Activated CD4-positive, alpha-beta T cell treated with anti-CD3 and anti-CD28 coated beads, Interleukin-2, Interleukin-6, amounts not matched to agents 100 ng/mL and 50 ng/mL, durations not matched to agents 16 hours and 8 hours (primary cell): ENCODE results near the gene FGF7.
"Not testable (repeated sequence)": the region's sequence is repeated elsewhere in the genome, so short reads cannot be mapped to it uniquely, and the experiment has no call there.

Source experiments
- DNase-seq: peaks from one replicate; pipeline ENCODE4 v3.0.0-alpha.2; 2020

Gene FGF7

GRCh38 chr15:49423021-49423420 lies at the start of gene FGF7:
Gene FGF7 (plus strand): TSS chr15:49423242. CDS start chr15:49424298, 1,056 bp downstream.
- no peak for DNase-seq

- no peak for DNase-seq
These were observed 43.0 kb upstream of the FGF7 start for GRCh38 chr15:49379996-49380395.

DNA sequence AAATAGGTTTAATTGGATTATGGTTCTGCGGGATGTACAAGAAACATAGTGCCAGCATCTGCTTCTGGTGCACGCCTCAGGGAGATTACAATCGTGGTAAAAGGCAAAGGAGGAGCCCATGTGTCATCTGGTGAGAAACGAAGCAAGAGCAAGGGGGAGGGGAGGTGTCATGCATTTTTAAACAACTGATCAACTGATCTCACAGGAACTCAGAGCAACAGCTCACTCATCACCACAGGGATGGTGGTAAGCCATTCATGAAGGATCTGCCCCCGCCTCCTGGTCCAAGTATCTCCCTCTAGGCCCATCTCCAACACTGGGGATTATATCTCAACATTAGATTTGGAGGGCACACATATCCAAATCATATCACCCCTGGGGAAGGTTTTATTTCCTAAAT lies 42.1 kb upstream of the FGF7 start:
- no peak for DNase-seq

GRCh38 chr15:49382394-49382793 lies 40.6 kb upstream of the FGF7 start:
- no peak for DNase-seq

GRCh38 chr15:49383266-49383665 lies 39.8 kb upstream of the FGF7 start:
- DNase-seq, result no peak

- DNase-seq, result no peak
These were observed 35.6 kb upstream of the FGF7 start for GRCh38 chr15:49387471-49387870.

DNA sequence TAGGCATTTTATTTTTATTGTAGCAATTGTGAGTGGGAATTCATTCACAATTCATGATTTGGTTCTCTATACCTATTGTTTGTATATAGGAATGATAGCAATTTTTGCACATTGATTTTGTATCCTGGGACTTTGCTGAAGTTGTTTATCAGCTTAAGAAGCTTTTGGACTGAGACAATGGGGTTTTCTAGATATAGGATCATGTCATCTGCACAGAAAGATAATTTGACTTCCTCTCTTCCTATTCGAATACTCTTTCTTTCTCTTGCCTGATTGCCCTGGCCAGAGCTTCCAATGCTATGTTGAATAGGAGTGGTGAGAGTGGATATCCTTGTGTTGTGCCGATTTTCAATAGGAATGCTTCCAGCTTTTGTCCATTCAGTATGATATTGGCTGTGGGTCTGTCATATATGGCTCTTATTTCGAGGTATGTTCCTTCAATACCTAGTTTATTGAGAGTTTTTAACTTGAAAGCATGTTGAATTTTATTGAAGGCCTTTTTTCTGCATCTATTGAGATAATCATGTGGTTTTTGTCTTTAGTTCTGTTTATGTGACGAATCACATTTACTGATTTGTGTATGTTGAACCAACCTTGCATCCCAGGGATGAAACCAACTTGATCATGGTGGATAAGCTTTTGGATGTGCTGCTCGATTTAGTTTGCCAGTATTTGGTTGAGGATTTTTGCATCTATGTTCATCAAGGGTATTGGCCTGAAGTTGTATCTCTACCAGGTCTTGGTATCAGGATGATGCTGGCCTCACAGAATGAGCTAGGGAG lies 20.3 kb upstream of the FGF7 start:
- not testable (repeated sequence) for DNase-seq

DNA sequence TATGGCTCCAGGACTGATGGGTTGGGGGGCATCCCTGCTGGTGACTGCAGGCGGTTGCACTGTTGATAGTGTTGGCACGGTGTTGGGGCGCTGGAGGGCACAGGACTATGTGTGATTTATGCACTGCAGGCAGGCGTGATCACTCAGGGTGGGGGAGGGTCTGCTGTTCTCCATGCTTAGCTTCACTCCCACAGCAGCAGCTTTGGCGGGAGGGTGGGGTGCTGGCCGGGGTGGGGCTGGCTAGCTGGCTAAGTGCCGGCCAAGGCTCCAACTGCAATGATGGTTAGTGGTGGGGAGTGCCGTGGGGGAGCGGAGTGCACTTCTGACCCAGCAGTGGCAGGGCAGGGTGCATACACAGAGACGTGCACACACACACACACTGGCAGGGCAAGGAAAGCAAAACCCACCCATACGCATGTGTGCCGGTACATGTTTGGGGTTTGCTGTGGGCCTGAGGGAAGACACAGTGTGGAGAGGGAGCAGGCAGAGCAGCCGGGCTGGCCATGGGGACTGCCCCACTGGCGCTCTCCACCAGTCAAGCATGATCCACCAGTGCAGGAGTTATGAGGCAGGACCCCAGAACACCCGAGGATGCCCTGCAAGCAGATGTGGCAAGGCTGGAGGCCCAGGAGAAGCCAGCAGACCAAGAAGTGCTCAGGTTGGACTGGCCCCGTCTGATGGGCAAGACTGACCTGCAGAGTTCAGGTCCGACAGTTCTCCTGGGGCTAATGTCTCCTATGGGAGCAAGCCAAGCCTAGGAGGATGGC lies 16.5 kb upstream of the FGF7 start:
- DNase-seq, result no peak

DNA sequence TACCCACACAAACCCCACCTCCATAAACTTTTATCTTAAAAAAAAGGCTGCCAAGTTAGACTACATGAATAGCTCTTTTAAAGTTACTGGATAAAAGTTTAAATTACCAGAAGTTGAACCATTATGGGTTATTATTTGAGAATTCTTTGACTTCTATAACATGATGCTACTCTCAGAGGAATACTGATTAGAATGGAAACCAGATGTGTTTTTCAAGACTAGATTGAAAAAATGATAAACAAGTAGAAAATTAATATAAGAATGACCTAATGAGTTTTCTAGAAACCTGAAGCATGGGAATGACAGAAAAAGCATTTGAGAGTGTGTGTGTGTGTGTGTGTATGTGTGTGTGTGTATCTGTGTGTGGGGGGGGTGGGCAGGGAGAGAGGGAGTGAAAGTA lies 12.4 kb upstream of the FGF7 start:
- DNase-seq, result no peak

DNA sequence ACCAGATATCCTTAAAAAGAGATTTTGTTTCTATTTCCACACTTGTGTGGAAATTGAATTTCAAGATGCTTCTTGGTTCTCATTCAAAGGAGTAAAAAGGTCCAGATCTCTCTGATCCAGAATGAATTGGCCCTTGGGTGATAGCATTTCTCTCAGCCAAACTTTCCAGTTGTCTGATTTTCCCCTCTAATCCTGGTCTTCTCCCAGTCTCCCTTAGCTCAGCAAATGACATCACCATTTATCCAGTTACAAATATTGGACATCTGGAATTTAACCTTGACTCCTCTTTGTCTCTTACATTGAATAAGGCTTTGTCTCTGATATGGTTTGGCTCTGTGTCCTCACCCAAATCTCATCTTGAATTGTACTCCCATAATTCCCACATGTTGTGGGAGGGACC lies 10.2 kb upstream of the FGF7 start:
- no peak for DNase-seq

DNA sequence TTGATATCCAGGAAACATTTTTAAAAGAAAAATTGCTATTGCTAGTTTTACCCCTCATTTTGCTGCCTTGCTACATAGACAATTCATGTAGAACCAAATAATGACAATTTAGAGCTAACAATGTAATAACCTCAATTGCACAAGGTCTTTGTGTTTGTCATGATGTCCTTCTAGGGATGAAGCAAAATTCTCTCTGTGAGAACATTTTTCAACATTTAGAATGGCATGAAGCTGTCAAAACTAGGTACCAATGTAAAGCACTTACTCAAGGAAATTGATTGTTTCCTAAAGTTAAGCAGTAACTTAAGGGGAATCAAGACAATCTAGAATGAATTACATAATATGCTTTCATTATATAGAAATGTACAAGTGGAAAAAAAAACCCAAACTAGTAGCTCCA lies 7.9 kb upstream of the FGF7 start:
- DNase-seq, result no peak

- no peak for DNase-seq
These were observed 7.4 kb upstream of the FGF7 start for GRCh38 chr15:49415638-49416037.

DNA sequence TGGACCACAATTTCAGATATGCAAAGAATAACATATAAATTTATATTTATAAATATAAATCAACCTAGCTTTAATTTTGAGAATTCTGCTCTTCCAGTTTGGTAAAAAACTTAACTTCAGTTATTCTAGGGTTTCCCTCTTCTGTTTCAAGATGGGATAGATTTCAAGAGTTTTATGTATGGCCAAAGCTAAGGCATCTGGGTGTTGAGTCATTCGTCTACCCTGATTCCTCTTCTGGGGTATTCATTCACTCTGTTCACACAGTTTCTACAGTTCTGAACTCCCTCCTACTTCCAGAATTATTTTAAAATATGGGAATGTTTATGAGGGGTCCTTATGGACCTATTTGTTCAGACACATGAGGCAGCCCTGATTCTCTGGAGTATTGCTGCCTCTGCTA lies 4.2 kb upstream of the FGF7 start:
- DNase-seq, result no peak

GRCh38 chr15:49421991-49422390 lies 1.1 kb upstream of the FGF7 start:
- peak; percentile 55 for DNase-seq

- DNase-seq, result no peak
These were observed 984 bp downstream of the FGF7 start for GRCh38 chr15:49423901-49424550.

DNA sequence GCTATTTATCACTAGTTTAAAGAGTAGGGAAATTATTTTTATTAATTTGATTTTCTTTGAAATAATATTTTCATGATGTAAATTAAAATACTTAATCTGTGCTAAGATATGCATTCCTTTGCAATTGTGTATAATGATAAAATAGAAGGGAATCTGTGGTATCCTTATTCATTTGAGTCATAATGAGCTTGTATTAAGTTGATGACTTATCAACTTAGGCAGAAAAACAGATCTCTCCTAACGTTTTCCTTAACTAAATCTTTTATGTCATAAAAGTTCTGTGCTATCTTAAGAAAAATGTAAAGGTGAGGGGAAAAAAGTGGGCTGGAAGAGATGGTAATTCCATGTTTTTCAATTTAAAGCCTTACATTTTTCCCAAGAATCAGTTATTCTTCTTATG lies 1.9 kb downstream of the FGF7 start:
- no peak for DNase-seq

- no peak for DNase-seq
These were observed 4.3 kb downstream of the FGF7 start for GRCh38 chr15:49427372-49427771.

DNA sequence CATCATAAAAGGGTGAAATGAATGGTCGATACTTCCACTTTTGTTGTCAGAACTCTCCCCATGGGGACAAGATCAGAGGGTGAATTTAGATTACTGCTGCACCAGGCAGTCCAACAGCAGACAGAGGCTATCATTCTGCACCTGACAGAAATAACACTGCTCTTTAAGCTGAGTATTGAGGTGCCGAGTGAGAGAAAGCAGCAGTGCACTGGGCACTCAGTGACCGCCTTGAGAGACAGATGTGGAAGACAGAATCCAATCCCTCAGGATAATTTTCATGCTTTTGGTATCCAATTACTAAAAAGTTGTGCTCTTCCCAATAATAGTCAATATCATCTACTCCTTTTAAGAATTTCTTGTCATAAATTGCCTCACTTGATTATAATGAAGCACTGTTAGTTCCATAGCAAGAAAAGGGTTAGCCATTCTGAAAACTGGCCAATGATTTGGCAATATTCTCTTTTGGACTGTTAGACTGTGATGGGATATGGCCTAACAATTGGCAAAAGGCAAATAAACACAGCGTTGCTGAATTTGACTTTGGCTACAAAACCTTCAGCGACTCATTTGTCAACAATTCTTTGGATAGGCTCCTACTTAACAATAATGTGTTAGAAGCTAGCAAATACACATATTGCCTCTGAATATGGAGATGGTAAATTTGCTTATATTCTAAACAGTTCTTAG lies 5.5 kb downstream of the FGF7 start:
- DNase-seq, result no peak

DNA sequence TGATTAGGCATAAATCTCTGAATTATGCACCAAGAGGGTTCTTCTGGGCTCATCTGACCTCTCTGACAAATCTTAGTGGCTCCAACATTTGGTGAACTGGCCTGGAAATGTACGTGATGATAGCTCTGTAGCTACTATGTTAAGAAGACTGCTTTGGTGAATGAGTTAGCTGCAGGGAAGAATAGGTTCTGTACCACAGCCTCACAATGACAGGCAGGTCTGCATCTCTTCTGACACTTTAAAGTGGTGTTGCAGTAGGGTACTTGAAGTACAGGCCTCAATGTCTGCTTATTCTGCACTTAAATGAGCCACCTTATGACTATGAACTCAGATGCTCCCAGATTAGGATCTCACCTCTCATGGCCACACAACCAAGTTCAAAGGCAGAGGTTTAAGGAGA lies 7.0 kb downstream of the FGF7 start:
- no peak for DNase-seq

DNA sequence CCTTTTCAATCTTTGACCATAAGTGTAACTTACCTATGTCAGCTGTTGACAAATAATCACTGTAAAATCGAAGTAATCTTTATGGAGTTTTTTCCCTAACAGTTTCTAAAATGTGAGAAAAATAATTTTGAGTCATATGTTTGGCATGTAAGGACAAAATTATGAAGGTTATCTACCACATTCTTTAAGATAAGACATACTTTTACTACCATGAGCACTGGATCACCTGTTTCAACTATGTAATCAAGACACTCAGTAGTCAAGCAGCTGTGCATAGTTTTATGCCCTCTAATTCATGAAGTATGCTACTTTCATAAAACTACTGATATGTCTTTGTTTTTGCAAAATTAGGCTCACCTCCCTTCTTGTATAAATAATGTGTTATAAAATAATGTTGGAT lies 12.1 kb downstream of the FGF7 start:
- no peak for DNase-seq

GRCh38 chr15:49436751-49437150 lies 13.7 kb downstream of the FGF7 start:
- no peak for DNase-seq

GRCh38 chr15:49438962-49439631 lies 16.1 kb downstream of the FGF7 start:
- DNase-seq, result no peak
